Femur (tissue), 1 donor: Measurements from ENCODE around the gene TDRD10.
"Not testable (repeated sequence)": the region's sequence is repeated elsewhere in the genome, so short reads cannot be mapped to it uniquely, and the experiment has no call there.

Experiments used
- DNase-seq: peaks from one replicate; pipeline ENCODE4 v3.0.0-alpha.2; 2017

Gene TDRD10

DNA sequence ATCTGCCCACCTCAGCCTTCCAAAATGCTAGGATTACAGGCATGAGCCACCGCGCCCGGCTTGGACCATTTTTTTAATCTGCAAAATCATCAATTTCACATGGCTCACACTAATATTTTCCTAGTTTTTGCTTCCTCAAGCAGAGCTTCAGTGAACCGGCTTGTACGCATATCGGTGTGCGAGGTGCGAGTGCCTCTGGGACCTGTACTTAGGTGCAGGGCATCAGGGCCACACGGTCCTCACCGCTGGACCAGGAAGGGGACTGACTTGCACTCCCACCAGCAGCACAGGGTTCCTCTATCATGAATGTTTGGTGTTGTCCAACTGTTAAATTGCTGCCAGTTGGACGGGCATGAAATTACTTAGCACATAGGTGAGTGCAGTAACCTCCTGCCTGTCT is 15.6 kb downstream of the TDRD10 start:
- no peak for DNase-seq

DNA sequence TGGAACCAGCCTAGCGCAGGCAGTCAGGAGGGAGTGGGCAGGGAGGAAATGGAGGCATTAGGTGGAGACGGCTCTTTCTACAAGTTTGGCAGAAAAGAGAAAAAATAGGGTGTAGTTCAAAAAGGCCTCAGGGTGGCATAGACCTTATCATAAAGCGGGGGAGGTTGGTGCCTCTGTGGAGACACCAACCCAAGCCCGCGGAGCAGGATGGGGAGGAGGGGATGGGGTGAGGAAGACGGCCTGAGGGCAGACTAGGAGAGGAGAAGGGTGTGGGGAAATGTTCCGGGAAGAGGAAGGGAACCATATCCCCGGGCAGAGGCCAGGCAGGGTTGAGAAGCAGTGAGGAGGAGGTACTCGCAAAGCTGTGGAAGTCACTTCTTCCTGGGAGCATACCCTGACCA is 17.6 kb downstream of the TDRD10 start:
- DNase-seq, result no peak

DNA sequence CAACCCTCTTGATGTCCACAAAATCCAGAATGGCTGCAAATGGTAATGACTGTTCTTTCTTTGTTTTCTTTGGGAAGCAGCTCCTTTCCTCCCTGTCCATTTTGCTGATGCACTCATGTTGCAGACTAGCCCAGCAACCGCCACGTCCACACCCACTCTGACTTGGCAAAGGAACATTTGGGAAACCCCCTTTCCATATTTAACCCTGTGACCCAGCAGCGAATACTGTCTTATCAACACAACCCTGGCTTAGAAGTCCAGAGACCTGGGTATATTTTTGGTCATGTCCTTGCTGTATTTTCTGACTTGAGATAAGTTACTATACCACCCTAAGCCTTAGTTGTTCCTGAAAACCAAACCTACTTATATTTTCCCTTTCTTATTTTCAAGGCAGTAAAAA is 18.3 kb downstream of the TDRD10 start:
- DNase-seq, result no peak

DNA sequence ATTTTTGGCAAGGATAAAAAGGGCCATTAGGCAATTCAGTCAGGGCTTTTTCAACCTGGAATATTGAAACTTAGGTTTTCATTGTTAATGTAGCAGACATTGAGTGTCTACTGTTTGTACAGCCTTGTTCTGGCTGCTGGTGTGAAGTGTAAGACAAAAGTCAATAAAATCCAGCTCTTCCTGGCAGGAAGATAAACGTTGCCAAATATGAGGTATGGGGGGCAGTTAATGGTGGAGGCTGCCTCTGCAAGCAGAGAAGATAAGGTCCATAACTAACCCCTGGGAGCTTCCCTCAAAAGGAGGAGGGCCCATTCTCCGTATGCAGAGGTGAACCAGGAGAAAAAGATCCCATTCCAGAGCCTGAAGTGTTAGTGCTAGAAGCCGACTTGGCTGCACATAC is 19.7 kb downstream of the TDRD10 start:
- DNase-seq, result no peak

DNA sequence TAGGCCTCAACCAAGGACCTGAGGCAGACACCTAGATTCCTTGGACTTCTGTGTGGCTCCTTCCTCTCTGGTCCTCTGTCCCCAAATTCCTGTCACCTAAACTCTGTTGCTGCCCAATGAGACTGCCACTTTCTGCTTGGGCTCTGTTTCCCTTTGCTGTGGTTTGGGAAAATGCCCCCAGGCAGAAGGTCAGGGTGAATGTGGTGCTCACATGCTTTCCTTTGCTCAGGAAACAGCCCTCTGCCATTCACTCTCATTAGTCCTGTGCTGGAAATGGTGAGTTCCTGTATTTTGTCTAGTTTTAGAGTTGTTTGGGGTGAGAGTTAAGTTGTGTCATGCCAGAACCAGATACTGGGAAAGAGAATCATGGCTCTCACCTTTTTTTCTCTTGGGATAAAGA is 22.9 kb downstream of the TDRD10 start:
- no peak for DNase-seq

DNA sequence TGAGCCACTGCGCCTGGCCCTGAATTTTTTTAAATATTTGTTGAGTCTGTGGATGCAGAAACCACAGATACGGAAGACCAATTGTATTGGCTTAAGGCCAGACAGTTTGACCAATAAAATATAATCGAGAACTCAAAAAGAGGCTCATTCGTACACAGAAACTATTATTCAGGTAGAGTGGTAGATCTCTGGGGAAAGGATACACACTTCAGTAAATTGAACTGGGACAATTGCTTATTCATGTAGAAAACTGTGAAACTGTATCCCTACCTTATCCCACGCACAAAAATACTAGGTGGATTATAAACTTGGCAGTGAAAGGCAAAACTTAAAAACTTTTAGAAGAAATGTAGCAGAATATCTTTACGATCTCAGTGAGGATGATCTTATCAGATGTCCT is 25.2 kb downstream of the TDRD10 start:
- DNase-seq, result no peak

DNA sequence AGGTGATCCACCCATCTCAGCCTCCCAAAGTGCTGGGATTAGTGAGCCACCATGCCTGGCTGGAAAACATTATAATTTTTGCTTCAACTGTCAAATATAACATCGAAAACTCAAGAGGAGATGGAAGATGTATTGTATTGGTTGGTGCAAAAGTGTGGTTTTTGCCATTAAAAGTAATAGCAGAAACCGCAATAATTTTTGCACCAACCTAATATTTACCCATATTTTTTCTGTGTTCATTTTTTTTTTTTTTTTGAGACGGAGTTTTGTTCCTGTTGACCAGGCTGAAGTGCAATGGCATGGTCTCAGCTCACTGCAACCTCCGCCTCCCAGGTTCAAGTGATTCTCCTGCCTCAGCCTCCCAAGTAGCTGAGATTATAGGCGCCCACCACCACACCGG is 27.3 kb downstream of the TDRD10 start:
- no peak for DNase-seq

DNA sequence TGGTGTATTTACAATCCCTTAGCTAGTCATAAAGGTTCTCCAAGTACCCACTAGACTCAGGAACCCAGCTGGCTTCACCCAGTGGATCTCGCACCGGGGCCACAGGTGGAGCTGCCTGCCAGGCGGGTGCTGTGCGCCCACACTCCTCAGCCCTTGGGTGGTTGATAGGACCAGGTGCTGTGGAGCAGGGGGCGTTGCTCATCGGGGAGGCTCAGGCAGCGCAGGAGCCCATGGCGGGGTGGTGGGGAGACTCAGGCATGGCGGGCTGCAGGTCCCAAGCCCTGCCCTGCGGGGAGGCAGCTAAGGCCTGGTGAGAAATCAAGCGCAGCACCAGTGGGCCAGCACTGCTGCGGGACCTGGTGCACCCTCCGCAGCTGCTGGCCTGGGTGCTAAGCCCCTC is 29.9 kb downstream of the TDRD10 start:
- DNase-seq, result not testable (repeated sequence)

DNA sequence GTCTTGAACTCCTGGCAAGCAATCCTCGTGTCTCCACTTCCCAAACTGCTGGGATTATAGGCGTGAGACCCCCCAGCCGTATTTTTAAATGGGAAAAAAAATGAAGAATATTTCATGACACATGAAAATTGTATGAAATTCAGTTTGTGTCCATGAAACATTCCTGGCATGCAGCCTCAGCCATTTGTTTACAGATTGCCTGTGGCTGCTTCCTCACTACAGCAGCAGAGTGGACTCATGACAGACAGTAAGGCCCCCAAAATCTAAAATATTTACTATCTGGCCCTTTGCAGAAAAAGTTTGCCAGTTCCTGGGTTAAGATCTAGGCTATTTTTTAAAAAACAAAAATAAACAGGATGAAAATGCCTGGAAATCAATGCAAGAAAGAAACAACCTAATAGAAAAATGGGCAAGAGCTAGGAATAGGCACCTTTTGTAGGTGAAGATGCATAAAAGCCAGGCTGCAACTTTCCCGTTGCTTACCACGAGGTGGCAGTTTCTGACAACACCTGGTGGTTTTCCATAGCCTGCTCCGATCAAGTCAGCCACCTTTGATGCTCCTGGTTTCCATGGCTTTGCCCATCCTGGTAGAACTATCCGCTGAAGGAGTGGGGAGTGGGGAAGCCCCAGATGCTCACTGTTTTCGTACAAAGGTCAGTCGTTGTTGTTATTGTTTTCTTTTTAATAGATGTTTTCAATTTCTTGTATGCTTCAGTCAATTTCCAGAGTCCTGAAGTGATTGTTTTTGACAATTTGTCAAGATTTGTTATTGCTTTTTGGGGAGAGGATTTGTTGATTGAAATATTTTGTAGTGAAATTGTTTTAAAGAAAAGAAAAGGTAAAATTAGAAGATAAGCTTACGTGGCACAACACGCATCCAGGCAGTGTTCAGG is 32.2 kb downstream of the TDRD10 start:
- DNase-seq, result no peak

DNA sequence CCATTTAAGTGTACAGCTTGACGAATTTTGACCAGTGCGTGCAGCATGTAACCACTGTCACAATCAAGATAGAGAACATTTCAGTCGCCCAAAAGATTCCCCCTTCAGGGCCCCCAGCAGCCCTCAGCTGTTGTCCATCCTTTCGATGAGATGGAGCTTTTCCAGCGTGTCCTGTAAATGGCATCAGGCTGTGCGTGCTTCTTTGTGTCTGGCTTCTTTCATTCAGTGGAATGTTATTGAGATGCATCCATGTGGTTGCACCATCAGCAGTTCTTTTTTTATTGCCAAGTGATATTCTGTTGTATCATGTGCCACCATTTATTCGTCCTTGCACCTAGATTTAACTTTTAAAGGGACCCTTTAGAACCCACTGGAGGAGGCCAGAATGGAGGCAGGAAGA is 34.6 kb downstream of the TDRD10 start:
- no peak for DNase-seq

DNA sequence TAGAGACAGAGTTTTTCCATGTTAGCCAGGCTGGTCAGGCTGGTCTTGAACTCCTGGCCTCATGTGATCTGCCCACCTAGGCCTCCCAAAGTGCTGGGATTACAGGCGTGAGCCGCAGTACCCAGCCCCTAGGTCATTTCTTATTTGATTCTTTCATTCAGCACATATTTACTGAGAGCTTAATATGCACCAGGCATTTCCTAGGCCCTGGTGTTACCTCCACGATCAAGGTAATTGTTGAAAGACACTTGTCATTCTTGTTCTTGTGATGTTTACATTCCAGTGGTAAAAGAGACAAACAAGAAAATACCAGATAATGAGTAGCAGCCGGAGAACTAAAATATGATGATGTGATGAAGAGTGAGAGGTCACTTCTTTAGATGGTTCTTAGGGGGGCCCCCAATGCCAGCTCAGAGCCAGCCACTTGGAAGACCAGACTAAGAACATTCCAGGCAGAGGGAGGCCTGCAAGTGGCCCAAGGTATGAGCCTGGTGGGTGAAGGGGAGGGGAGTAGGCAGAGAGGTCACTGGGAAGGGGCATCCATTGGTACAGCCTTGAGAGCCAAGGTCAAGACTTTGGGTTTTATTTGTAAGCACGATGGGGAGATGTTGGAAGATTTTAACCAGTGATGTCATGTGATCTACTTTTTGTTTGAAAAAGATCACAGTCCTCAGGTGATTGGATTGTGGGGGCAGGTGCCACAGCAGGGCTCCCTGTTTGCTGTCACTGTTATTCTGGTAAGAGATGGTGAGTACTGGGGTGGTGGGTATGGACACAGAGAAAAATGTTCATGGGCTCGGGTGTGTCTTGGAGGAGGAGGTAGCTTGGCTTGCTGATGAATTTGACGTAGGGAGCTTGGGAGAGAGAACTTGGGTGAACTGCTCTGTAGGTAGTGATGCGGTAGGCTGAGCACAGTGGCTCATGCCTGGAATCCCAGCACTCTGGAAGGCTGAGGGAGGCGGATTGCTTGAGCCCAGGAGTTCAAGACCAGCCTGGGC is 37.8 kb downstream of the TDRD10 start:
- DNase-seq, result no peak

DNA sequence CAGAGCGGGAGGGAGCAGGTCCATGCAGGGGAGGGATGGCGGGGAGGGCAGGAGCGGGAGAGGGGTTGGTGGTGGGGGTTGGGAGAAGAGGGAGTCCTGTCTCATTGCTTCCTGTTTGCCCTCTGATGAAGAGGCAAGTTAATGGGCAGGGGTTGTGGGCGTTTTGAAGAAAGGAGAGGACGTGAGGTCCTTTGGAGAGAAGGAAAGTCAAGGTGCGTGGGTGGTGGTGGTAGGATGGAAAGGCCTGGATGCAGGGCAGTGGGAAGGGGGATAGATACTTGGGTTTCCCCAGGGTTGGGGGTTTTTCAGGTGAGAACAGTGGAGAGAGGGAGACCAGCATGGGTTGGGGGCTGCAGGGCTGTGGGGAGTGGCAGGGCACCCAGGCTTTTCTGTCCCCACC is 39.2 kb downstream of the TDRD10 start:
- DNase-seq, result no peak

DNA sequence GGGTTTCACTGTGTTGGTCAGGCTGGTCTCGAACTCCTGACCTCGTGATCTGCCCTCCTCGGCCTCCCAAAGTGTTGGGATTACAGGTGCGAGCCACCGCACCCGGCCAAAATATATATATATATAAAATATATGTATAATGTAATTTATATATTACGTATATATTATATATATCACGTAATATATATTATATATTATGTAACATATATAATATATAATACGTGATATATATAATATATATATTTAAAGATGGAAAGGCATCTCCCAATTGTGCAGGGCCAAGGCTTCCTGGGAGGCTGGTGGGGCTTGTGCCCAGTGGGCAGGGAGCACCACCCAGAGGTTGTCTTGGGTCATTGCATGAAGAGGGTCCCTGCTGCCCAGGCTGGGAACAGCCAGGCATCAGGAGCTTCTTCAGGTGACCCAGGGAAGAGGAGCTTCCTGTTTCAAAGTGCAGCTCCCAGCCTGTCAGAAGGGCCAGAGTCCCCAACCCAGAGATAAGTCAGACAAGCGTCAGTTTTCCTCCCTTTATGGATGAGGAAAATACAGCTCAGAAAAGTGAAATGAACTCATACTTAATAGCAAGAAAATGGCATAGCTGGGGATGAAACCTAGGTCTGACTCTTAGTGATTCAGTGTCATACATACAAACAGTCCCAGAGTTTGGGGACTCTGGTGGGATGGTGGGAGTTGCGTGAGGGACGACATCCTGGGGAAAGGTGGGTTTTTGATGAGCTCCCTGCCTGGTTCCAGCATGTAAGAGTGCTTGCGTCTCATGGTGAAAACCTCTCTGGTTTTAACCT is 44.4 kb downstream of the TDRD10 start:
- DNase-seq, result no peak

DNA sequence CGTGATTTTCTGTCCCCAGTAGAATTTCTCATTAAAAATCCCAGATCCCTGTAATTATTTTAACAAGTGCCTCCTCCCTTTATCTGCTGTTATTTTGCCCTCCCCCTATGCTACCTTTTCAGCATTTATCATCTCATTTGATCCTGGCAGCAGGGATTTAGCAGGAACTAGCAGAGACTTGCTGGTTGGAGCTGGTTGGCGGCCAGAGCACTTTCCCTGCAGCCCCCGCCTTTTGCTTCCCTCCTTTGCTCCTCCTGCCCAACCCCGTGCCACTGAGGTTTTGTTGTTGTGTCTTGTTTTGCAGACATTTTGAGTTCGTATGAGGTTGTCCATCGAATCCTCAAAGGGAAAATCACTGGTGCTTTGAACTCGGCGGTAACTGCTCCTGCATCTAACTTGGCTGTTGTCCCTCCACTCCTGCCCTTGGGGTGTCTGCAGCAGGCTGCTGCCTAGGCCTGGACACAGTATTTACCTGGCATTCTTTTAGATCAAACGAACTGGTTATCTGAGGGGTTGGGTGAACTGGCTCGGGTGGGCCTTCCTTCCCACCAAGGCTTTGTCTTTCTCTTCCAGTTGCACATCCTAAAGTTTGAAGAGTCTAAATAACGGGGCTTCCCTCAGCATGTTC is 45.2 kb downstream of the TDRD10 start:
- DNase-seq, result no peak

DNA sequence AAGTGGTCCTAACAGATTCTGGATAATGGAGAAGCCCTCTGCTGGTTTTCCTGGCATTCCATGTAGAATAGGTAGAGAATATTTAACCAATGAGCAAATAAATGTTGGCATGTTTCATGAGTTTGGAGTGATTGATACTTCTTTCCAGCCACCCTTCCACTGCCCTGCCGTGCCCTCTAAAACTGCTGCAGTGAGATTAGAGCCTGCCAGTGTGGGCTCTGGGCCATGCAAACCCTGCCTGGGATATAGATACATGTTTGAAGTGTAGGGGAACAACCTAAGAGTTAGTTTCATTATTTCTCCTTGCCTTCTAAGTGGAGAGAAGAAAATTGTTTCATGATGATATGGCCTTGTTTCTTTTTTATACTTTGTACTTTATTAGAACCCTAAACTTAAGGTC is 46.0 kb downstream of the TDRD10 start:
- DNase-seq, result no peak

DNA sequence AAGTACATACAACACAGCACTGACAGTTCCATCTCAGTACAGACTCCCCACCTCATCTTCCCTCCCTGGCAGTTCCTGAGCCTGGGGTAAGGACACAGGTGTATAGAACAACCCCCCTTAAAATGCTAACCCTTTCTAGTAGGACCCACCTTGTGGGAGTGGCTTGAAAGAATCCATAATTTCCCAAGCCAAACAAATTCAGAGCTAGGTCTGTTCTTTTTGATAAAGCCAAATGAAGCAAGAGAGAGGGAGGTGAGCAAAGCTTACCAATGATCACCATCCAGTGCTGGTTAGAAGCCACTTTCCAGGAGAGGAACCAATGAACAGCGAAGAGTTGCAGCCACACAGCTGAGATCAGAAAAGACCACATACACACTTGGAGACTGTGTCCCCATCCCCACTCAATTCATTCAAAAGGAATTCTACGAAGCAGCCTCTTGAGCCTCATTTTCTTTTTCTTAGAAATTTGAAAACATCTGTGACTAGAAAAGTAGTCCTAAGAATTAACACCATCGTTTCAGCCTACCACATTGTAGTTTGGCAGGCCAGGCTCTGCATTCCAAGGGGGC is 47.3 kb downstream of the TDRD10 start:
- no peak for DNase-seq

DNA sequence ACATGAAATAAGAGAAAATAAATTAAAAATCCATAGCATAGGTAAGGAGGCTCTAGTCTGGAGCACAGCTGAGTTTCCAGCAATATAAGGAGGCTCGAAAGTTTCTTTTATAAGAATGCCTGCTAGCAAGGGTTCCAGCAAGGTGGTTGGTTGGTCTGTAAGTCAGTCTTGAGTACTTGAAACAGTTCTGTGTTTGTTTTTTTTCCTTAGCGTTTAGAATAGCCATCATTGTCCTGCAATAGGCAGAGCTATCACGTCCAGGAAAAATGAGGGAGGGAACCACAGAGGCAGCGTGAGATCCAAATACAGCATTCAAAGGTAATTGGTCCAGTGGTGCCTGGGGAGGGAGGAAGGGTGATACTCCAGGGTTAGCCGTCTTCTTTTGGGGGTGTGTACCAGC is 48.1 kb downstream of the TDRD10 start:
- no peak for DNase-seq

DNA sequence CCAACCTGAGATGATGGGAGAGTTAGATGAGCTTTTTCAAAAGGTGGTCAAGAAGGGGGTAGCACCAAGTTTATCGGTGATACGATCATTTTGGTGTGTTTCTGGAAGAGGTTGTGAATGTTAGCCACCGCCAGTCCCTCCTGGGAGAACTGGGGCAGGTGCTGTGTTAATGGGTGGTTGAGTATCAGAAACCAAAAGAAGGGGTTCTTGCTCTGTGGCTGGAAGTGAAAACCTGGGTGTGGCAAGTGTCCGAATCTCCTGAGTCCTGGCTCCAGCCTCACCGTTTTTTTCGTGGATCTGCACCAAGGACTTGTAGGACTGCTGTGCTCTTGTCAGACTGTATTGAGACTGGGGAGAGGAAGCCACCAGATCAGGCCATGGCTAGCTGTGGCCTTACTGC is 48.6 kb downstream of the TDRD10 start:
- DNase-seq, result no peak

DNA sequence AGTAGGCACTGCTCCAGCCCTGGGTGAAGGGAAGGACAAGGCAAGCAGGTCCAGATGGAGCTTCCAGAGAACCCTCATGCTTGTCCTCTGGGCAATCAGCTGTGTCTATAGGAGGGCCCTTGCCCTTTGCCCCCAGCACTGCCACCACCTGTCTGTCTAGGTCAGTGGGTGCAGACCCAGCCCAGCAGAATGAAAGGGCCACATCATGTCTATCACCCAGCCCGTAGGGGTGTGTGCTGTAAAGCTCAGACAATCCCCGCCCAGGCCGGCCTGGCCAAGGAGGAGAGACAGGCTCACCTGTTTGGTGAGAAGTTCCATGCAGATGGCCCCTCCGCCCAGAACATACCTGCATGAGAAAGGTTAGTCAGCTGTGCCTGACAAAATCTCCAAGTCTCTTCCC is 49.5 kb downstream of the TDRD10 start:
- DNase-seq, result no peak

DNA sequence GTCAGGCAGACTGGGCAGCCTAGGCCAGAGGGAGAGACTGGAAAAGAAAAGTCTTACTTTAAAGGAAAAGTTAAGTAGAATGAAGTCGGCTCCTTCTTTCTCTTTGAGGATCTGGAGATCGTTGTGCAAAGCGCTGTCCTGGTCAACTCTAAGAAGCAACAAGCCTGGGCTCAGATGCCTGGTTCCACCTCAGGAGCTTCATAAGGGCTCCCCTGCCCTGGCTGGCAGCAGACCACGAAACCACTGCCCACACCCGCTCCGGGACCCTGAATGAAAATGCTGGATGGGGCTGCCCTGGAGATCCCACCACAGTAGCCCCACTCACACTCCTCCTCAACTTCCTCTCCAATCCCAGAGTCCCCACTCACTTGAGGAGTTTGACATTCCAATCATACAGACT is 50.0 kb downstream of the TDRD10 start:
- no peak for DNase-seq

DNA sequence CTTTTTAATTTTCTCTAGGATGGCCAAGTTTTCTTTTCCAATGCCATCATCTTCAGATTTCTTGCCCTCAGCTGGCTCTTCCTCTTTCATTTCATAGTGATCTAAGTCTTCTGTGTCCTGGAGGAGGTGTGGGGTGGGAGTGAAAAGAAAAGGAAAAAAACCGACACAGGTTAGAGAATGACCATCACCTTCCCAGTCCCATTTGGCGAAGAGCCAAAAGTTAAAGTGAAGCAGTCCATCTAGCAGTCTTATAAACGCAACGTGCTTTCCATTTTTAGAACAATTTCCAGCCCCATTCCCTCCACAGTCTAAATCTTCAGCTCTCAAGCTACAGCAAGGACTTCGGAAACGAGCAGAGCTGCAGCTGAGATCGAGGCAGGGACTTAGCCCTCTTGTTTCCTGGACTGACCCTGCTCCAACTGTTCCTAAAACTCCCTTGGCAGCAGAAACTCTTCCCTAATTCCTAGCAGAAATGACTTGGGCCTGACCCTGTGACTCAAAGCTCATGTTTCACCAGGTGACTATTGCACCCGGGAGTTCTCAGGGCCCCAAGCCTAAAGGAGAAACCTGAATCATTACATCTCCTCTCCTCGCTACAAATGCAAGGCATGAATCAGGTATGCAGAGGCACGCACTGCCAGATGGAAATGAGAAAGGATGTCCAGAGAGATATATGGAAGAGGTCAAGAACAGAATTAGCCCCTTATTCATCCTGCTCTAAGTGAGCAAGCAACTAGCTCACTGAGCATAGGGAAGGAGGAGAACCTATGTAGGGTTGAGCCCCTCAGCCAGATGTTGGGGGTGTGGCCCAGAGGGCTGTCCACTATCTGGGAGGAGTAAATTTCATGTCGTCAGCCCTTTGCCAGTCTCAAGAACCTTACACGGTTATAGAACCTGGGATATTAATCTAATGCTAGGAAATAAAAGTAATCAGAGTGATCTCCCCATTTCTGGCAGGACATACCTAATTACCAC is 51.3 kb downstream of the TDRD10 start:
- no peak for DNase-seq
